HG03159 (cell line): ENCODE data around the gene ERBB3.
"Not testable (repeated sequence)": the region's sequence is repeated elsewhere in the genome, so short reads cannot be mapped to it uniquely, and the experiment has no call there.

Source experiments
- ATAC-seq: cut with Tn5 transposase; IDR thresholded peaks from one replicate; pipeline ENCODE4 v1.9.1; 2021; ENCODE audit warnings: mild to moderate bottlenecking, moderate library complexity; ENCODE audit not compliant: unreplicated experiment

Gene ERBB3

GRCh38 chr12:56079723-56080555, at the start of gene ERBB3:
TSS of gene ERBB3 (plus strand) at chr12:56080165. CDS start at chr12:56080301, 136 bp downstream.
- no peak for ATAC-seq

GRCh38 chr12:56031987-56032386, 48.0 kb upstream of the ERBB3 start:
- ATAC-seq, result no peak

GRCh38 chr12:56034586-56035332, 45.2 kb upstream of the ERBB3 start:
- no peak for ATAC-seq

- ATAC-seq, result no peak
These were observed 42.8 kb upstream of the ERBB3 start for GRCh38 chr12:56037161-56037560.

- ATAC-seq, result no peak
These were observed 41.8 kb upstream of the ERBB3 start for GRCh38 chr12:56038022-56038655.

- ATAC-seq, result no peak
These were observed 39.8 kb upstream of the ERBB3 start for GRCh38 chr12:56040151-56040550.

GRCh38 chr12:56040963-56041551, 38.9 kb upstream of the ERBB3 start:
- peak; percentile 4 for ATAC-seq

GRCh38 chr12:56041552-56042429, 38.2 kb upstream of the ERBB3 start, which contains the start of gene RPS26:
TSS of gene RPS26 (plus strand) at chr12:56041918. CDS start at chr12:56042167, 249 bp downstream.
- peak; percentile 96 for ATAC-seq

GRCh38 chr12:56042430-56042813, 37.5 kb upstream of the ERBB3 start:
- ATAC-seq, result not testable (repeated sequence)

GRCh38 chr12:56042843-56043242, 37.1 kb upstream of the ERBB3 start:
- no peak for ATAC-seq

GRCh38 chr12:56046027-56046780, 33.8 kb upstream of the ERBB3 start:
- ATAC-seq, result no peak

- no peak for ATAC-seq
These were observed 26.5 kb upstream of the ERBB3 start for GRCh38 chr12:56053407-56053893.

GRCh38 chr12:56059964-56060363, 20.0 kb upstream of the ERBB3 start:
- not testable (repeated sequence) for ATAC-seq

GRCh38 chr12:56061982-56062381, 18.0 kb upstream of the ERBB3 start:
- ATAC-seq, result no peak

GRCh38 chr12:56062996-56063395, 17.0 kb upstream of the ERBB3 start:
- ATAC-seq, result no peak

- ATAC-seq, result no peak
These were observed 8.3 kb upstream of the ERBB3 start for GRCh38 chr12:56071648-56072047.

GRCh38 chr12:56074396-56074795, 5.6 kb upstream of the ERBB3 start:
- no peak for ATAC-seq

GRCh38 chr12:56077966-56078365, 2.0 kb upstream of the ERBB3 start:
- ATAC-seq, result not testable (repeated sequence)

- ATAC-seq, result no peak
These were observed 1.5 kb upstream of the ERBB3 start for GRCh38 chr12:56078427-56078826.
